Measurements from ENCODE around the gene RALGAPA2.

DNA sequence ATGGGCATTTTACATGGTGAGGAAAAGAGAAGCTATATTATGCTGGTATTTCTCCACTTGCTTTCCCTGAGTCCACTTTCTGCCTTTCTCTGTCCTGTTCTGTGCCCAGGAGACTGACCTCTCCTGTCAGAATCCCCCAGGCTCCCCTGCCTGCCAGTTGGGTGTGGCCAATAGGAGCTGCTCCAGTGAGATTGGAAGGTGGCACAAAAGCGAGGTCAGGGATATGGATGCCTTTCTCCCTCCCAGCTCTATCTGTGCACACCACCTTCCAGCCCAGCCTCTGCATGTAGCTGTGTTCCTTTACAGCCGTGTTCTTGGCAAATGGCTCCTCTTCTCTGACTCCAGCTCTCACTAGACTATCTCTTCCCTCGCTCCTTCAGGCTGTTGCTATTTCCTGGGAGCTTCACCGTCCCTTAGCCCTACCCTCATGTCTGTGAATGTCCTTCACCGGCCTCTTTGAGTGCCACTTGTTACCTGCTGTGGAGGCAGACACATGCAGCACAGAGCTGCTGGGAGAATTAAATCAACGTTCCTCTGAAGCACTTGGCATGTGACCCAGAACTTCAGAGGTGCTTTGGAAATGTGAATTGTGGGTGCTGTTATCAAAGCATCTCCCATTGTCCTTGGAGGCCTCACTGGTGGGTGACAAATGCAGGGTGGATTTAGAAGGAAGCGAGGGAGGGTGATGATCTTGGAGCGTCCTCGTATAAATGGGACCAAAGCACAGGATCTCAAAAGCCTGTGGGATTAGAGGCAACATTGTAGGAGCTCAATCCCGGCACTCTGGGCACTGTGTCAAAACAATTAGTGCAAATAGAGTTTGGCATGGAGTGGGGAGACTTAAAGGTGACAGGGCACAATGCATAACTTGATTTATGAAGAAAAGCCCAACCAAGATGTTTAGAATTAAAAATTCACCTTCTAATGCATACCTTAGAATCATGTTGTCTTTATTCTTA is 28.9 kb upstream of the RALGAPA2 start:
- no peak for TF ChIP-seq TOX (CRISPR knock-in tag; IDR thresholded peaks at IDR 0.05; ENCODE audit: borderline replicate concordance)
- TF ChIP-seq OSR1 (CRISPR knock-in tag; IDR thresholded peaks at IDR 0.05) = no peak
- TF ChIP-seq ZFP30 (CRISPR knock-in tag; IDR thresholded peaks at IDR 0.05) = no peak
- TF ChIP-seq, protein P1, sequence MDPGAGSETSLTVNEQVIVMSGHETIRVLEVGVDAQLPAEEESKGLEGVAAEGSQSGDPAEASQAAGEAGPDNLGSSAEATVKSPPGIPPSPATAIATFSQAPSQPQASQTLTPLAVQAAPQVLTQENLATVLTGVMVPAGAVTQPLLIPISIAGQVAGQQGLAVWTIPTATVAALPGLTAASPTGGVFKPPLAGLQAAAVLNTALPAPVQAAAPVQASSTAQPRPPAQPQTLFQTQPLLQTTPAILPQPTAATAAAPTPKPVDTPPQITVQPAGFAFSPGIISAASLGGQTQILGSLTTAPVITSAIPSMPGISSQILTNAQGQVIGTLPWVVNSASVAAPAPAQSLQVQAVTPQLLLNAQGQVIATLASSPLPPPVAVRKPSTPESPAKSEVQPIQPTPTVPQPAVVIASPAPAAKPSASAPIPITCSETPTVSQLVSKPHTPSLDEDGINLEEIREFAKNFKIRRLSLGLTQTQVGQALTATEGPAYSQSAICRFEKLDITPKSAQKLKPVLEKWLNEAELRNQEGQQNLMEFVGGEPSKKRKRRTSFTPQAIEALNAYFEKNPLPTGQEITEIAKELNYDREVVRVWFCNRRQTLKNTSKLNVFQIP (CRISPR knock-in tag; IDR thresholded peaks at IDR 0.05; ENCODE audit: borderline replicate concordance, low read depth) = no peak
- no peak for TF ChIP-seq RARB (CRISPR knock-in tag; IDR thresholded peaks at IDR 0.05)
- TF ChIP-seq ZFP3 (CRISPR knock-in tag; IDR thresholded peaks at IDR 0.05) = no peak
- no peak for TF ChIP-seq ZNF70 (CRISPR knock-in tag; IDR thresholded peaks at IDR 0.05)
- no peak for TF ChIP-seq PATZ1 (CRISPR knock-in tag; IDR thresholded peaks at IDR 0.05; ENCODE audit: borderline replicate concordance)
- TF ChIP-seq ZNF8 (CRISPR knock-in tag; IDR thresholded peaks at IDR 0.05) = no peak
